ENCODE data around the gene CIB2.

CIB2 gene

DNA sequence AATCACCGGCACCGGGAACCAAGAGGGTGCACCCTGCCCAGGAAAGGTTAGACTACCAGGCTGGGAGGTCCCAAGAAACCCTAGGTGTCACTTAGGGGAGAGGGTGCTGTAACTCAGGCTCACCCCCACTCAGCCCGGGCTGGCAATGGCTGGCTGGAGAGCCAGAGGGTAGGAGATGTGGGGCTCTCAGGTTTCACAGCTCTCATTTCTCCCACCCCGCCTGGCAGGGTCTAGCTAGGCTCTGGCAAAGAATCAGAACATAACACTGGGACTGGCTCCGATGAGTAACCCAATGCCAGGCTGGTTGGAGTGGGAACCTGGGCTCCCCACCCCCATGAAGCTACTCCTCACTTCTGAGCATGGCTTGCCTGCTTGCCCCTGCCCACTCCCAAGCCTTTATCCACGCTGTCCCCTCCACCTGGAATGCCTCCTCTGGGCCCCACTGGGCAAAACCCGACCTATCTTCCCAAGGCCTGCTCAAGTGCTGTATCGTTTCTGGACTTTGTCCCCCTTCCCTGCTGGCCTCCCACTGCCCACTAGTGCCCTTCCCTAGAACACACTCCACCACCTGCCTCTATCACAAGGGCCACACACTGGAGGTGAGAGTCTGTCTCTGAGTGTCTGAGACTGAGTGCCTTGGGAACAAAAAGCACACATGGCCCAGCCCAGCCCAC, 2.0 kb downstream of the CIB2 start:
- no peak overlapping the region for H3K9ac ChIP-seq (ENCODE audit: low read depth, low read length)
- no peak overlapping the region for H3K4me3 ChIP-seq (ENCODE audit: low read length)
- 89% methylated on average over 8 of the region's 8 CpGs for WGBS
- H3K9me3 ChIP-seq (ENCODE audit: insufficient read depth, low read depth, low read length): no peaks in the 10 kb centered on the region
- no peak overlapping the region for H3K27ac ChIP-seq (ENCODE audit: low read depth, low read length)
- H3K36me3 ChIP-seq (ENCODE audit: insufficient read depth, low read length): no peaks in the 10 kb centered on the region
- H3K27me3 ChIP-seq (ENCODE audit: insufficient read depth, low read length): no peaks in the 10 kb centered on the region
- peaks cover 14% of the 10 kb centered on the region for H3K4me1 ChIP-seq (ENCODE audit: insufficient read depth, low read length)

DNA sequence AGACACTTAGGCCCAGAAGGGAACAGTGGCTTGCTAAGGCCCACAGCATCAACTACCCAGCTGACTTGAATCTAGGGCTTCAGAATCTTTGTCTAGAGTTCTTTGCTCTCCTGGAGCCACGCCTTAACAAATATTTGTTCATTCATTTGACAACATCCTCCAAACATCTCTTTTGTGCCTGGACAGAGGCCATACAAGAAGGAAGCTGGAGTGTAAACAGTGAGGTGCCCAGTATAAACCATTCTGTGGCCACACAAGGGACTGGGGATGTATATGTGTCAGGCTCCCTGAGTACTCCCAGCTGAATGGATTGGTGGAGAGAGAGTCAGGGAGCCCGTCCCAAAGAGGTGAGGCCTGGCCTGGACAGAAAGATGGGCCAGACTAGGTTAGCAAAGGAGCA, 3.4 kb downstream of the CIB2 start:
- Histone ChIP-seq H3K27me3 (ENCODE audit: insufficient read depth, low read length) (no peaks in the 10 kb centered on the region), H3K4me1 (ENCODE audit: insufficient read depth, low read length) (peaks cover 14% of the 10 kb centered on the region), H3K27ac (ENCODE audit: low read depth, low read length) (no peak overlapping the region), H3K4me3 (ENCODE audit: low read length) (no peak overlapping the region), H3K36me3 (ENCODE audit: insufficient read depth, low read length) (no peaks in the 10 kb centered on the region), H3K9ac (ENCODE audit: low read depth, low read length) (no peak overlapping the region), H3K9me3 (ENCODE audit: insufficient read depth, low read depth, low read length) (no peaks in the 10 kb centered on the region)
- 96% methylated on average over 2 of the region's 2 CpGs for WGBS

DNA sequence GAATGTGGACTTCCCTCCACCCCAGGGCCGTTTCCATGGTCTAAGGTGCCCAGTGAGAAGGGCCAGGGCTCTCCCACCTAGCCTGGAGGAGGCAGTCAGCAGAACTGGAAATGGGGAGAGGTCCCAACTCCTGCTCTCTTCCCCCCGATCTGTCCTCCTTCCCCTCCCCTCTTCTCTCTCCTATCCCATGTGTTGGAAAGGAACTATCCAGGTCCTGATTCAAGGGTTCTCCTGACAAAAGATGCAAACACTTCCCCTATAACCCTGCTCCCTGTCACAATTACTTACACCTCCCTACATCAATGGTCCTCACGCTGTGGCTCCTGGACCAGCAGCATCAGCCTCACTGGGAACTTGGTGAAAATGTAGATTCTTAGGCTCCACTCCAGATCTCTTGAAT, 6.0 kb downstream of the CIB2 start:
- H3K27ac ChIP-seq (ENCODE audit: low read depth, low read length): no peak overlapping the region
- H3K4me1 ChIP-seq (ENCODE audit: insufficient read depth, low read length): peaks cover 17% of the 10 kb centered on the region
- H3K9me3 ChIP-seq (ENCODE audit: insufficient read depth, low read depth, low read length): no peaks in the 10 kb centered on the region
- no peak overlapping the region for H3K4me3 ChIP-seq (ENCODE audit: low read length)
- H3K9ac ChIP-seq (ENCODE audit: low read depth, low read length): no peak overlapping the region
- no peaks in the 10 kb centered on the region for H3K36me3 ChIP-seq (ENCODE audit: insufficient read depth, low read length)
- no peaks in the 10 kb centered on the region for H3K27me3 ChIP-seq (ENCODE audit: insufficient read depth, low read length)
- WGBS: 89% methylated on average over 3 of the region's 3 CpGs

DNA sequence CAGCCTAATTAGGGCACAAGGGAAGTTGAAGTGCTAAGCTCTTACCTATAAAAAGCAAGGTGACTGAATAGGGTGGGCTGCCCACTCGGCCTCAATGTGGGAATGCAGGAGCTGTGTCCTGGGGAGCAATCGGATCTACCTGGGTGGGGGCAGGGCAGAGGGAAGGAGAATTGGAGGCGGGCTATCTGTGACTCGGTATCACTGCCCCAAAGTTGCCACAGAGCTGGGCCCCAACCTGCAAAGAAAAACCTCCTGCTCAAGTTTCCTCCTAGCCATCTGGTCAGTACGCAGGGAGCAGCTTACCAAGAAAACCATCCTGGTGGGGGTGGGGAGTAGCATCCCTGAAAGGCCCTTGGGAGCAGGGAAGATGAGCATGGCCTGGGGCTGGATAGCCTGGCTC, 10.7 kb downstream of the CIB2 start:
- H3K9ac ChIP-seq (ENCODE audit: low read depth, low read length): 0 out of 2 replicates have a peak overlapping the region, but pooled peaks have one; percentile 16
- H3K9me3 ChIP-seq (ENCODE audit: insufficient read depth, low read depth, low read length): no peaks in the 10 kb centered on the region
- H3K27me3 ChIP-seq (ENCODE audit: insufficient read depth, low read length): no peaks in the 10 kb centered on the region
- no peak overlapping the region for H3K4me3 ChIP-seq (ENCODE audit: low read length)
- WGBS: 52% methylated on average over 5 of the region's 5 CpGs
- peaks cover 9% of the 10 kb centered on the region for H3K4me1 ChIP-seq (ENCODE audit: insufficient read depth, low read length)
- no peaks in the 10 kb centered on the region for H3K36me3 ChIP-seq (ENCODE audit: insufficient read depth, low read length)
- H3K27ac ChIP-seq (ENCODE audit: low read depth, low read length): no peak overlapping the region

DNA sequence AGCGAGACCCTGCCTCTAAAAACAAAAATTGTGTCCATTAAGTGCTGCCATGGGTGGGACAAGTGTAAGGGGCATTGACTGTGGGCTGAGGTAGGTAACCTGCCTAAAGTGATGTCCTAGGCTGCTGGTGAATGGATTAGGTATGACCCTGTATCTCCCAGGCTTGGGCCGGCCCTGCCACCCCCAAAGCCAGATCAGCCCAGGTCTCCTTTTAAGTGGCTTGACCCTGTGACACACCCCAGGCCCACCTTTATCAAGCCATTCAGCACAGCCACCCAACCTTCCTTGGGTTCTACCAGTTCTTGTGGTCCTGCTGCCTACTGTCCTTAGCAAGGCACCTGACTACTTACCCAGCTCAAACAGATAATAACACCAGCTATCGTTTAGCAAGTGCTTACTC, 18.7 kb downstream of the CIB2 start:
- 90% methylated on average over 3 of the region's 3 CpGs for WGBS
- Histone ChIP-seq H3K9ac (ENCODE audit: low read depth, low read length) (no peak overlapping the region), H3K4me1 (ENCODE audit: insufficient read depth, low read length) (no peaks in the 10 kb centered on the region), H3K4me3 (ENCODE audit: low read length) (no peak overlapping the region), H3K36me3 (ENCODE audit: insufficient read depth, low read length) (0 out of 2 replicates have a peak, but pooled peaks cover under 1% of the 10 kb centered on the region), H3K27me3 (ENCODE audit: insufficient read depth, low read length) (no peaks in the 10 kb centered on the region), H3K27ac (ENCODE audit: low read depth, low read length) (no peak overlapping the region), H3K9me3 (ENCODE audit: insufficient read depth, low read depth, low read length) (no peaks in the 10 kb centered on the region)

DNA sequence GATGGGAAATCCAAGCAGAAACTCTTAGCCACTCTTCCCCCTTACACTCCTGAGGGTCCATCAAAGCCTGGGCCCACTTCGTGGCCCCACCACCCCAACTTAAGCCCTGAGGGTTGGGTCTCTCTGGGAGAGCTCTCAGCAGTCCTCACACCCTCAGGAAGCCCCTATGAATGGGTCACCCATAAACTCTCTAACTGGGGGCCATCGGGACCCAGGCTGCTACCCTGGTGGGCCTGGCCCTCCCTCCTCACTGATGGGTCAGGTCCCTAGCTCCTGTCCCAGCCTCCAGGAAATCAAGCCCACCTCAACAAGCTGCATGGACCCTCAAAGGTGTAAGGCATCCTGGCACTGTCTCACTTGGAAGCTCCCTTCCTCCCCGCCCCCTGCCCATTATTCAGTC, 19.5 kb downstream of the CIB2 start:
- Histone ChIP-seq H3K9ac (ENCODE audit: low read depth, low read length) (no peak overlapping the region), H3K9me3 (ENCODE audit: insufficient read depth, low read depth, low read length) (no peaks in the 10 kb centered on the region), H3K27me3 (ENCODE audit: insufficient read depth, low read length) (no peaks in the 10 kb centered on the region), H3K4me1 (ENCODE audit: insufficient read depth, low read length) (no peaks in the 10 kb centered on the region), H3K4me3 (ENCODE audit: low read length) (no peak overlapping the region), H3K27ac (ENCODE audit: low read depth, low read length) (no peak overlapping the region), H3K36me3 (ENCODE audit: insufficient read depth, low read length) (peaks cover 4% of the 10 kb centered on the region; the same call in 1 of the 2 replicates)
- WGBS: 90% methylated on average over 3 of the region's 3 CpGs

DNA sequence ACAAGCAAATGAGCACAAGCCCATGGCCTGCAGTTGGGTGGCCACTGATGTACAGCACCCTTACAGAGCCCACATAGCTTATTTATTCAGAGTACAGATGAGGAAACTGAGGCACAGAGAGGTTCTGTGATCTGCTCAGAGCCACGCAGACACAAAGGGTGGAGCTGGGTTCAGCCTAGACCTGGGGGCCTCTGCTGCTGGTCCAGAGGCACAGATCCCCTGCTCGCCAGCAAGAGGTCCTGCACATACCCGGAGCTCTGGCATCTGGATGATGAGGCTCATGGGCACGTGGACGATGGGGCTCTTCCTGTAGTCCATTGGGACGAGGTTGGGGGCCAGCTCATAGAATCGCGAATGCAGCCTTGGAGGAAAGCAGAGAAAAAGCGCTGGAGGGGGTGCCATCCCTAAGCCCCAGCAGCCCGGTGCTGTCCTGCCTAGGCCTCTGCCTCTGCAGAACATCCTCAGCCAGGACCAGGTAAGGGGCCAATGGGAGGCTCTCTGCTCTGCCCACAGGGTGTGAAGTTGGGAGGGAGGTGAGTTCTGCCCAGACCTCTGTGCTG, 20.2 kb downstream of the CIB2 start:
- Histone ChIP-seq H3K4me1 (ENCODE audit: insufficient read depth, low read length) (no peaks in the 10 kb centered on the region), H3K27ac (ENCODE audit: low read depth, low read length) (no peak overlapping the region), H3K36me3 (ENCODE audit: insufficient read depth, low read length) (peaks cover 4% of the 10 kb centered on the region; the same call in 1 of the 2 replicates), H3K9me3 (ENCODE audit: insufficient read depth, low read depth, low read length) (no peaks in the 10 kb centered on the region), H3K9ac (ENCODE audit: low read depth, low read length) (no peak overlapping the region), H3K27me3 (ENCODE audit: insufficient read depth, low read length) (no peaks in the 10 kb centered on the region), H3K4me3 (ENCODE audit: low read length) (no peak overlapping the region)
- WGBS: 93% methylated on average over 10 of the region's 10 CpGs

DNA sequence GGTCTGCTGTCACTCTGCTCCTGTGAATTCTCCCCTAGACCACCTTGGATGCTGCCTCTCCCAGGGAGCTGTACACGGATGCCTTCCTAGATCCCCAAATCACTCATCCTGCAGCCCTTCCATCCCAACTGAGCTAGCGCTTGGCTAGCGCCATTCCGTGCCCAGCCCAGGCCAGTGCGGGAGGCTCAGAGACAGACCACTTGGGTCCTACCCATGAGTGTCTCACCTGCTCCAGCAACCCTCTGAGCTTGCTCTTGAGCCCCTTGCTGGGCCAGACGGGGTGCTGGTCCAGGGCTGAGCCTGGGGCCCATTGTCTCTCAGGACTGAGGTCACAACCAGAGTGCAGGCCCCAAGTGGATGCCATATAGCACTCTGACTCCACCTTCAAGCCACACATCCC, 21.1 kb downstream of the CIB2 start:
- no peaks in the 10 kb centered on the region for H3K4me1 ChIP-seq (ENCODE audit: insufficient read depth, low read length)
- WGBS: 95% methylated on average over 6 of the region's 6 CpGs
- no peak overlapping the region for H3K9ac ChIP-seq (ENCODE audit: low read depth, low read length)
- H3K27me3 ChIP-seq (ENCODE audit: insufficient read depth, low read length): no peaks in the 10 kb centered on the region
- H3K9me3 ChIP-seq (ENCODE audit: insufficient read depth, low read depth, low read length): no peaks in the 10 kb centered on the region
- H3K36me3 ChIP-seq (ENCODE audit: insufficient read depth, low read length): peaks cover 4% of the 10 kb centered on the region; the same call in 1 of the 2 replicates
- no peak overlapping the region for H3K27ac ChIP-seq (ENCODE audit: low read depth, low read length)
- no peak overlapping the region for H3K4me3 ChIP-seq (ENCODE audit: low read length)

DNA sequence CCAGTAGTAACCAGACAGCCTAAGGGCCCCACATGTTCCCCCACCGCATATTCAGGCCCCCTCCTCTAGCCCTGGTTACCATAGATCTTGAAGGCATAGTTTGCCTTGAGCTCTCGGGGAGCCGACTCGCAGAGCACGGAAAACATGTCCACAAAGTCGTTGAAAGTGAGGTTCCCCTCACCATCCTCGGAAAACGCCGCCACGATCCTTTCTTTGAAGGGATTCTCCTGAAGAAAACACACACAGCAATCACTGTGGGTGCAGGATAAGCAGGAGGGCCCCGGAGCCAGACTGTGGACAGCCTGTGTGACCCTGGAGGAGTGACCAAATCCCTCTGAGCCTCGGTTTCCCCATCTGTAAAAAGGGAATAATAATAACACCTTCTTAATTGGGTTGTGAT, 22.1 kb downstream of the CIB2 start:
- Histone ChIP-seq H3K9me3 (ENCODE audit: insufficient read depth, low read depth, low read length) (no peaks in the 10 kb centered on the region), H3K4me3 (ENCODE audit: low read length) (no peak overlapping the region), H3K36me3 (ENCODE audit: insufficient read depth, low read length) (peaks cover 4% of the 10 kb centered on the region; the same call in 1 of the 2 replicates), H3K27me3 (ENCODE audit: insufficient read depth, low read length) (no peaks in the 10 kb centered on the region), H3K27ac (ENCODE audit: low read depth, low read length) (no peak overlapping the region), H3K4me1 (ENCODE audit: insufficient read depth, low read length) (no peaks in the 10 kb centered on the region), H3K9ac (ENCODE audit: low read depth, low read length) (no peak overlapping the region)
- 91% methylated on average over 12 of the region's 12 CpGs for WGBS

DNA sequence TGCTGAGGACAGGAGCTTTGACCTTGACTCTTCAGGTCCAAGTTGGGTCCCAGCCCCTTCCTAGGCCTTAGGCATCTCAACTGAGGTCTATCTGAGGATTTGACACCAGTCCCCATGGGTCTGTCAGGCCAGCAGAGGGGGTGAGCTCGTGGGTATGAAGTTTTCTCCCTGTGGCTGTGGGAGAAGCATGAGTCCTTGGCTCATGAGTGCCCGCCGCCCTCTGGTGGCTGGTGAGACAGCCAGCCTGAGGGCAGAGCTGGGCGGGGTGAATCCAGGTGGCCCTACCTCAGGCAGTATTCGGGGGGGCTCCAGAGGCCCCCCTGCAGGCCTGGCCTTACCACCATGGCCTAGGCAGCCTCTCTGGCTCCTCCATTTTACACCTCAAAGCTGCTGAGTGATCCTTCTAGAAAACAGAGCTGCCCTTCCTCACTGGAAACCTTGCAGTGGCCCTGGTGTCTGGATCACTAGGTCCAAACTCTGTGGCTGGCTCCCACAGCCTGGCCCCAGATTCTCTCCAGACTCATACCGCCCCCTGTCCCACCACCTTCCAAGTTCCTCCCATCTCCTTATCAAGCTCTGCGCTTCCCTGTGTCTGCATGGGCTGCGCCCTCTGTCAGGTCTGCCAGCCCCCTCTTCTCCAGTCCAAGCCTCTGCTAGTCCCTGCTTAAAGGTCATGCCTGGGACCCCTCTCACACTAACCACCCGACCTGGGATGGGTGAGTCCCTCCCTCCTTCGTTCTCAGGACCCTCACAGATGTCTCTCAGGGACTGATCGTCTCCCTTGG, 22.8 kb downstream of the CIB2 start:
- no peaks in the 10 kb centered on the region for H3K9me3 ChIP-seq (ENCODE audit: insufficient read depth, low read depth, low read length)
- H3K27ac ChIP-seq (ENCODE audit: low read depth, low read length): no peak overlapping the region
- H3K27me3 ChIP-seq (ENCODE audit: insufficient read depth, low read length): no peaks in the 10 kb centered on the region
- H3K9ac ChIP-seq (ENCODE audit: low read depth, low read length): no peak overlapping the region
- WGBS: 63% methylated on average over 11 of the region's 11 CpGs
- H3K4me3 ChIP-seq (ENCODE audit: low read length): no peak overlapping the region
- H3K36me3 ChIP-seq (ENCODE audit: insufficient read depth, low read length): peaks cover 4% of the 10 kb centered on the region; the same call in 1 of the 2 replicates
- H3K4me1 ChIP-seq (ENCODE audit: insufficient read depth, low read length): no peaks in the 10 kb centered on the region

DNA sequence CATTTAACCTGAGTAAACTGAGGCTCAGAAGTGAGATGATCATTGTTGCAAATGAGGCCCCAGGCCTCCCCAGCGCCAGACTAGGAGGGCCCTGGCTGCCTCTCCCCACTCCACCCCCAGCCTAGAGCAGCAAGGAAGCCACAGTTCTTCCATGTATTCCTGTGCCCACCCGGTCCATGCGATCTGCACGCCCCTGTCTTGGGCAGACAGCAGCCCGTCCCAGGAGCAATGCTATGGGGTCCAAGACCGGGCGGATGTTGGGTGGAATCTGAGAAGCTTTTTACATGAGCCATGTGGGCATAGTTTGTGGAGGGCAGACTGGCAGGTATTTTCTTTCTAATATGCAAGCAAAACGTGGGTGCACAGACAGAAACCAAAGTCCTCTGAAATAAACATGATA, 23.8 kb downstream of the CIB2 start:
- 96% methylated on average over 8 of the region's 8 CpGs for WGBS
- H3K4me1 ChIP-seq (ENCODE audit: insufficient read depth, low read length): no peaks in the 10 kb centered on the region
- H3K9ac ChIP-seq (ENCODE audit: low read depth, low read length): no peak overlapping the region
- no peak overlapping the region for H3K4me3 ChIP-seq (ENCODE audit: low read length)
- no peak overlapping the region for H3K27ac ChIP-seq (ENCODE audit: low read depth, low read length)
- H3K27me3 ChIP-seq (ENCODE audit: insufficient read depth, low read length): no peaks in the 10 kb centered on the region
- peaks cover 4% of the 10 kb centered on the region; the same call in 1 of the 2 replicates for H3K36me3 ChIP-seq (ENCODE audit: insufficient read depth, low read length)
- H3K9me3 ChIP-seq (ENCODE audit: insufficient read depth, low read depth, low read length): no peaks in the 10 kb centered on the region
